Tibial artery (tissue), 4 donors: ENCODE results near the gene DNAAF9.

Experiments
- DNase-seq, 2 donors: peaks; one replicate each; pipeline ENCODE4 v3.0.0-alpha.2; 2019
- H3K27ac ChIP-seq, 2 donors: fragments of 200-600 bp; sonication (generic) in 1 of 2; 1 replicate in 1 of 2; 2 replicates in 1 of 2; pipeline ENCODE4 v1.5.1; 2018 to 2019; ENCODE audit warnings: mild to moderate bottlenecking in 1 of 2
- H3K27me3 ChIP-seq, 2 donors: fragments of 200-600 bp; sonication (generic) in 1 of 2; one replicate each; pipeline versions ENCODE4 v1.5.1 to v1.6.0; 2016 to 2019
- H3K36me3 ChIP-seq, 3 donors: fragments of 200-600 bp; sonication (generic) in 2 of 3; one replicate each; pipeline ENCODE4 v1.5.1; 2016 to 2019; ENCODE audit warnings: mild to moderate bottlenecking in 2 of 3
- H3K4me1 ChIP-seq, 4 donors: fragments of 200-600 bp; sonication (generic) in 2 of 4; 1 replicate in 3 of 4; 2 replicates in 1 of 4; pipeline ENCODE4 v1.5.1; 2016 to 2019
- H3K4me3 ChIP-seq, 2 donors: fragments of 200-600 bp; sonication (generic) in 1 of 2; 1 replicate in 1 of 2; 2 replicates in 1 of 2; pipeline ENCODE4 v1.5.1; 2018 to 2019; ENCODE audit warnings: mild to moderate bottlenecking in 2 of 2
- H3K9me3 ChIP-seq, 3 donors: fragments of 200-600 bp; sonication (generic) in 1 of 3; one replicate each; pipeline ENCODE4 v1.5.1; 2016 to 2019
- CTCF ChIP-seq, 2 experiments: fragments of 200-600 bp in 1 of 2; fragments of 450-650 bp in 1 of 2; IDR thresholded peaks; one replicate each; pipeline ENCODE4 v1.5.1; 2017 to 2019; ENCODE audit warnings: antibody characterized with exemption in 2 of 2, mild to moderate bottlenecking in 1 of 2, moderate library complexity in 1 of 2
- intact Hi-C: fragments of 100-400 bp; cut with DNase I; formaldehyde crosslinking; loops from one replicate; pipeline ENCODE4 v1.15.0; 2023; ENCODE audit warnings: low total_unique reads

DNAAF9 gene

DNA sequence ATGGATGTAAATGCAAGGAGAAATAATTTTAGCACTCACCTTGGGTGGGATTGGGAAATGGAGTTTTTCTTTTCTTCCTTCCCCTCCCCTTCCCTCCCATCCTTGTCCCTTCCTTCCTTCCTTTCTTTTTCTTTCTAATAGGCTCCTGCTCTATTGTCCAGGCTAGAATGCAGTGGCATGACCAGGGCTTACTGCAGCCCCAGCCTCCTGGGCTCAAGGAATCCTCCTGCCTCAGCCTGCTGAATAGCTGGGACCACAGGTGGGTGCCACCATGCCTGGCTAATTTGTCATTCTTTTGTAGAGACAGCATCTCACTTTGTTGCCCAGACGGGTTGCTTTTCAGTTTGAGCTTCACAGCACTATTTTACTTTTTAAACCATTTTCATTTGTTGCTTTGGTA lies 41.9 kb upstream of the DNAAF9 start:
- no peak for TF ChIP-seq CTCF (IDR thresholded peaks at IDR 0.05)
- intact Hi-C loops, result no loop called here

DNA sequence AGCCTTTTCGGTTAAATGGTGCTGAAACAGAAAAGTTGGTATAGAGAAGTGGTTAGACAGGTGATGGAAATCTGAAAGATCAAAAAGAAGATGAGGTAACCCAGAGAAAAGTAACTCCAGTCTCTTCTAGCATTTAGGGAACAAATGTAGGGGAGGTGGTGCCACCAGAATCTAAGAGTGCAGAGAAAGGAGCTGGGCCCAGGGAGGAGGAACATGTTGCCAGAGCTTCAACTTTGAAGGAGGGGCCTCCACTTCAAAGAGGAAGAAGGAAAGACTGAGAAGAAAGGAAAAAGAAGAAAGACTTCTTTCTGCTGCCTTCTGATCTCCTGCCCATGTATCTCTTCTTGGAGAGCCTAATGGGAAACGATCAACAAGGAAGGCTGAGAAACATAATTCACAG lies 39.9 kb upstream of the DNAAF9 start:
- H3K36me3 ChIP-seq, result no peaks in the 10 kb centered on the region
- no peak for TF ChIP-seq CTCF (IDR thresholded peaks at IDR 0.05)
- no peaks in the 10 kb centered on the region for H3K9me3 ChIP-seq
- no peaks in the 10 kb centered on the region for H3K4me1 ChIP-seq
- no peak for DNase-seq
- no peaks in the 10 kb centered on the region for H3K27me3 ChIP-seq
- intact Hi-C loops, result no loop called here
- H3K4me3 ChIP-seq, result no peak overlapping the region
- no peak overlapping the region for H3K27ac ChIP-seq

More for the DNA sequence above, 41.9 kb upstream of the DNAAF9 start:
- H3K4me1 ChIP-seq, result no peaks in the 10 kb centered on the region
- no peaks in the 10 kb centered on the region for H3K36me3 ChIP-seq
- H3K27me3 ChIP-seq, result no peaks in the 10 kb centered on the region
- no peak overlapping the region for H3K27ac ChIP-seq
- no peak overlapping the region for H3K4me3 ChIP-seq
- no peak for DNase-seq
- H3K9me3 ChIP-seq, result no peaks in the 10 kb centered on the region

DNA sequence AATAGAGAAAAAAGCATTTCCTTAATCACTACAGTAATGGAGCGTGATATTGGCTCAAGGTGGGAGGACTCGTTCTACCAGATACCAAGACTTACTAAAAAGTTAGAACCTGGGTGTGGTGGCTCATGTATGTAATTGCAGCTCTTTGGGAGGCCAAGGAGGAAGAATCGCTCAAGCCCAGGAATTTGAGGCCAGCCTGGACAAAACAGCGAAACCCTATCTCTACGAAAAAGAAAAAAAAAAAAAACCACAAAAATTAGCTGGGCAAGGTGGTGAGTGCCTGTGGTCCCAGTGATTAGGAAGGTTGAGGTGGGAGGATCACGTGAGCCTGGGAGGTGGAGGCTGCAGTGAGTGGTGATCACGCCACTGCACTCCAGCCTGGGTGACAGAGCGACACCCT lies 39.3 kb upstream of the DNAAF9 start:
- no peak for TF ChIP-seq CTCF (IDR thresholded peaks at IDR 0.05)
- no peaks in the 10 kb centered on the region for H3K36me3 ChIP-seq
- intact Hi-C loops, result no loop called here
- no peaks in the 10 kb centered on the region for H3K27me3 ChIP-seq
- no peaks in the 10 kb centered on the region for H3K4me1 ChIP-seq
- H3K27ac ChIP-seq, result no peak overlapping the region
- no peaks in the 10 kb centered on the region for H3K9me3 ChIP-seq
- DNase-seq, result no peak
- H3K4me3 ChIP-seq, result no peak overlapping the region

- intact Hi-C loops, result no loop called here
- DNase-seq, result no peak
- Histone ChIP-seq H3K4me1 (no peaks in the 10 kb centered on the region), H3K9me3 (no peaks in the 10 kb centered on the region), H3K36me3 (no peaks in the 10 kb centered on the region), H3K27me3 (no peaks in the 10 kb centered on the region), H3K27ac (no peak overlapping the region), H3K4me3 (no peak overlapping the region)
- no peak for TF ChIP-seq CTCF (IDR thresholded peaks at IDR 0.05)
Observed at GRCh38 chr20:3436864-3437574, 29.6 kb upstream of the DNAAF9 start.

DNA sequence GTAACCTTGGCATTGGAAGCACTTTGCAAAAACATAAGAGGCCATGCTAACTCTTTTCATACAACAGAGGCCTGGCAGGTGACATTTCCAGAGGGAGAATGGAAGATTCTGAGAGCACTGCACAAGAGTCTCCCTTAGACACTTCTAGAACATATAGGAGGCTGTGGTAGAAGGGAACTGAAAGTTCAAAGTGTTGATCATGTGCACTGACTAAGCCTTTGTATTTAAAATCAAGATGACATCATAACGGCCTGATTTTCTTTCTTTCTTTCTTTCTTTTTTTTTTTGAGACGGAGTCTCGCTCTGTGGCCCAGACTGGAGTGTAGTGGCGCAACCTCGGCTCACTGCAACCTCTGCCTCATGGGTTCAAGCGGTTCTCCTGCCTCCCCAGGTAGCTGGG lies 26.8 kb upstream of the DNAAF9 start:
- H3K4me1 ChIP-seq, result peaks cover 0 to 14% (median 0%) of the 10 kb centered on the region in 4 donors
- no peak for TF ChIP-seq CTCF (IDR thresholded peaks at IDR 0.05)
- H3K9me3 ChIP-seq, result no peaks in the 10 kb centered on the region
- H3K4me3 ChIP-seq, result no peak overlapping the region
- no peak for DNase-seq
- no peaks in the 10 kb centered on the region for H3K36me3 ChIP-seq
- intact Hi-C loops, result no loop called here
- no peaks in the 10 kb centered on the region for H3K27me3 ChIP-seq
- no peak overlapping the region for H3K27ac ChIP-seq

- H3K4me3 ChIP-seq, result no peak overlapping the region
- no peaks in the 10 kb centered on the region for H3K9me3 ChIP-seq
- H3K27me3 ChIP-seq, result no peaks in the 10 kb centered on the region
- no peak overlapping the region for H3K27ac ChIP-seq
- H3K36me3 ChIP-seq, result no peaks in the 10 kb centered on the region
- no peak for TF ChIP-seq CTCF (IDR thresholded peaks at IDR 0.05)
- DNase-seq, result no peak
- intact Hi-C loops, result no loop called here
- H3K4me1 ChIP-seq, result peaks cover 0 to 14% (median 0%) of the 10 kb centered on the region in 4 donors
Observed at GRCh38 chr20:3433744-3434143, 26.3 kb upstream of the DNAAF9 start.
